NCI-H1105 treated with DMSO at 0.1 percent for 48 hours (cell line): ENCODE data around the gene PIGL.
"Not testable (repeated sequence)": the region's sequence is repeated elsewhere in the genome, so short reads cannot be mapped to it uniquely, and the experiment has no call there.

Experiments used
- DNase-seq: peaks from one replicate; lab custom pipeline; 2025; lab: John Stamatoyannopoulos, UW

The PIGL gene

GRCh38 chr17:16312061-16312460, 95.1 kb downstream of the PIGL start:
- not testable (repeated sequence) for DNase-seq

- DNase-seq, result no peak
These were observed 96.4 kb downstream of the PIGL start for GRCh38 chr17:16313139-16314090.

GRCh38 chr17:16314189-16314588, 97.2 kb downstream of the PIGL start:
- no peak for DNase-seq

- DNase-seq, result no peak
These were observed 97.8 kb downstream of the PIGL start for GRCh38 chr17:16314859-16315258.

- DNase-seq, result no peak
These were observed 103.0 kb downstream of the PIGL start for GRCh38 chr17:16319969-16320368.

GRCh38 chr17:16322636-16323035, 105.6 kb downstream of the PIGL start:
- no peak for DNase-seq

GRCh38 chr17:16325964-16326363, 109.0 kb downstream of the PIGL start:
- DNase-seq, result no peak

GRCh38 chr17:16327018-16327417, 110.0 kb downstream of the PIGL start:
- no peak for DNase-seq

GRCh38 chr17:16328997-16329396, 112.0 kb downstream of the PIGL start:
- DNase-seq, result no peak

- no peak for DNase-seq
These were observed 112.7 kb downstream of the PIGL start for GRCh38 chr17:16329519-16330271.

- DNase-seq, result no peak
These were observed 121.4 kb downstream of the PIGL start for GRCh38 chr17:16338391-16338790.

- no peak for DNase-seq
These were observed 122.4 kb downstream of the PIGL start for GRCh38 chr17:16339402-16339801.

GRCh38 chr17:16339959-16340358, 122.9 kb downstream of the PIGL start:
- no peak for DNase-seq

- no peak for DNase-seq
These were observed 126.0 kb downstream of the PIGL start for GRCh38 chr17:16342979-16343378.

GRCh38 chr17:16343569-16343968, 126.6 kb downstream of the PIGL start:
- no peak for DNase-seq

- no peak for DNase-seq
These were observed 128.6 kb downstream of the PIGL start for GRCh38 chr17:16345565-16345964.

GRCh38 chr17:16346721-16347271, 129.8 kb downstream of the PIGL start:
- no peak for DNase-seq

GRCh38 chr17:16348586-16348985, 131.6 kb downstream of the PIGL start:
- DNase-seq, result no peak

GRCh38 chr17:16349431-16349830, 132.4 kb downstream of the PIGL start:
- DNase-seq, result no peak

GRCh38 chr17:16351831-16352230, 134.8 kb downstream of the PIGL start:
- no peak for DNase-seq

GRCh38 chr17:16352303-16352666, 135.3 kb downstream of the PIGL start:
- peak; percentile 92 for DNase-seq

GRCh38 chr17:16352667-16353316, 135.8 kb downstream of the PIGL start:
- DNase-seq, result peak; percentile 91
